Endothelial cell of umbilical vein (primary cell): ENCODE measurements around the gene PALB2. TPM values are rescaled to one million over a fixed set of nuclear protein-coding genes. Genes with fewer than 3 reads are reported as not detected.

Experiments
- BruUV-seq: library from RNA; stranded (reverse); fragments of 400-500 nt; replicated peaks from 2 replicates; lab custom pipeline; 2021; lab: Mats Ljungman, UMichigan
- CTCF ChIA-PET: fragments of 300-600, 350-600 bp; sonication (Branson Sonifier 250); formaldehyde crosslinking; loops from one replicate; lab custom pipeline; 2021; ENCODE audit warnings: antibody characterized with exemption, inconsistent platforms; lab: Charles Lee
- POLR2A ChIA-PET: fragments of 300-600, 350-600 bp; sonication (Branson Sonifier 250); formaldehyde crosslinking; loops from one replicate; lab custom pipeline; 2021; ENCODE audit warnings: antibody characterized with exemption, inconsistent platforms; lab: Charles Lee
- DNase-seq: peaks from one replicate; pipeline ENCODE4 v3.0.0-alpha.2; 2011; ENCODE audit warnings: low read depth, low spot score
- FAIRE-seq: peaks from 2 replicates; lab custom pipeline; 2011; peaks lifted over from hg19 to GRCh38; lab: Jason Lieb, UNC
- H2AFZ ChIP-seq: 2 replicates; pipeline ENCODE4 v1.6.0; 2012; ENCODE audit warnings: low read depth, low read length, control low read depth, inconsistent platforms
- H3K27ac ChIP-seq: 2 replicates; pipeline ENCODE4 v1.5.1; 2011; ENCODE audit warnings: low read depth, mild to moderate bottlenecking, control low read depth, low read length, moderate library complexity; ENCODE audit not compliant: insufficient read depth
- H3K27me3 ChIP-seq, 2 experiments: 2 replicates each; pipeline versions ENCODE4 v1.6.0 to v1.6.1; 2011; ENCODE audit warnings: low read length in 2 of 2, mixed read lengths in 1 of 2; ENCODE audit not compliant: control insufficient read depth in 2 of 2, insufficient read depth in 2 of 2
- H3K36me3 ChIP-seq, 2 experiments: 2 replicates in 1 of 2; 3 replicates in 1 of 2; pipeline ENCODE4 v1.5.1; 2011; ENCODE audit warnings: low read length in 2 of 2, mild to moderate bottlenecking in 1 of 2, moderate library complexity in 1 of 2; ENCODE audit not compliant: control insufficient read depth in 2 of 2, insufficient read depth in 2 of 2; ENCODE audit errors: extremely low read depth in 1 of 2
- H3K4me1 ChIP-seq: 3 replicates; pipeline ENCODE4 v1.5.1; 2011; ENCODE audit warnings: mild to moderate bottlenecking, low read length; ENCODE audit not compliant: control insufficient read depth, insufficient read depth; ENCODE audit errors: extremely low read depth
- H3K4me2 ChIP-seq: 2 replicates; pipeline ENCODE4 v1.6.1; 2011; ENCODE audit warnings: low read length, control low read depth, mixed read lengths; ENCODE audit not compliant: insufficient read depth
- H3K4me3 ChIP-seq, 3 experiments: fragments of 200-600 bp in 1 of 3; sonication (generic), shearing (Covaris generic) in 1 of 3; replicated peaks in 1 of 3; 2 replicates each; pipeline ENCODE4 v1.5.1; 2011 to 2016; ENCODE audit warnings: control low read depth in 3 of 3, low read length in 3 of 3, mild to moderate bottlenecking in 2 of 3, inconsistent platforms in 1 of 3, low read depth in 1 of 3, moderate library complexity in 1 of 3; ENCODE audit not compliant: insufficient read depth in 1 of 3
- H3K79me2 ChIP-seq: 2 replicates; pipeline ENCODE4 v1.6.0; 2012; ENCODE audit warnings: low read length, inconsistent platforms; ENCODE audit not compliant: control insufficient read depth, insufficient read depth
- H3K9ac ChIP-seq: replicated peaks from 2 replicates; pipeline ENCODE3; 2011; ENCODE audit warnings: low read length, control low read depth; ENCODE audit not compliant: insufficient read depth; ENCODE audit errors: extremely low read depth
- H3K9me1 ChIP-seq: replicated peaks from 3 replicates; pipeline ENCODE4 v1.6.0; 2011; ENCODE audit warnings: mild to moderate bottlenecking, low read length; ENCODE audit not compliant: control insufficient read depth, insufficient read depth; ENCODE audit errors: extremely low read depth
- H3K9me3 ChIP-seq: replicated peaks from 2 replicates; pipeline ENCODE4 v1.5.1; 2012; ENCODE audit warnings: low read length, inconsistent platforms; ENCODE audit not compliant: control insufficient read depth, insufficient read depth
- H4K20me1 ChIP-seq: replicated peaks from 2 replicates; pipeline ENCODE3; 2011; ENCODE audit warnings: mild to moderate bottlenecking, low read length; ENCODE audit not compliant: control insufficient read depth, insufficient read depth; ENCODE audit errors: extremely low read depth
- CTCF ChIP-seq, 2 donors: IDR thresholded peaks; 1 replicate in 1 of 2; 2 replicates in 1 of 2; pipeline ENCODE4 v1.5.1; 2011; ENCODE audit warnings: low read length in 2 of 2, mild to moderate bottlenecking in 2 of 2, moderate library complexity in 2 of 2, control low read depth in 1 of 2, inconsistent platforms in 1 of 2, low read depth in 1 of 2; ENCODE audit not compliant: insufficient read depth in 1 of 2; ENCODE audit errors: extremely low read depth in 1 of 2
- EZH2 ChIP-seq: IDR thresholded peaks from 2 replicates; pipeline ENCODE4 v1.6.1; 2012; ENCODE audit warnings: borderline replicate concordance, low read depth, mild to moderate bottlenecking, moderate library complexity, low read length, inconsistent platforms; ENCODE audit not compliant: severe bottlenecking
- FOS ChIP-seq: IDR thresholded peaks from 2 replicates; pipeline ENCODE4 v1.6.1; 2011; ENCODE audit warnings: mild to moderate bottlenecking, low read length, moderate library complexity, borderline replicate concordance; ENCODE audit not compliant: insufficient read depth
- GATA2 ChIP-seq: IDR thresholded peaks from 2 replicates; pipeline ENCODE4 v1.7.0; 2011; ENCODE audit warnings: low read depth, mild to moderate bottlenecking, moderate library complexity, mixed read lengths, low read length; ENCODE audit not compliant: insufficient read length, insufficient read depth
- JUN ChIP-seq: IDR thresholded peaks from 2 replicates; pipeline ENCODE4 v1.6.1; 2011; ENCODE audit warnings: borderline replicate concordance, low read depth; ENCODE audit not compliant: insufficient read length, insufficient read depth
- MAX ChIP-seq: IDR thresholded peaks from 2 replicates; pipeline ENCODE4 v1.6.1; 2011; ENCODE audit not compliant: insufficient read depth, insufficient read length
- MYC ChIP-seq: IDR thresholded peaks from one replicate; pipeline ENCODE4 v1.6.1; 2011; ENCODE audit warnings: mild to moderate bottlenecking, low read depth, low read length
- POLR2A ChIP-seq: IDR thresholded peaks from 2 replicates; pipeline ENCODE4 v1.6.1; 2012; ENCODE audit warnings: low read depth, mild to moderate bottlenecking, control low read depth, low read length
- POLR2AphosphoS5 ChIP-seq: IDR thresholded peaks from 2 replicates; pipeline ENCODE4 v1.6.1; 2012; ENCODE audit warnings: low read depth, mild to moderate bottlenecking, control low read depth, low read length, moderate library complexity; ENCODE audit not compliant: insufficient read depth
- dilution Hi-C: fragments of 300-500 bp; cut with MboI; formaldehyde crosslinking; loops from one replicate; pipeline ENCODE4 v1.15.0; 2019; ENCODE audit warnings: low sequenced_read_pairs; ENCODE audit not compliant: extremely low pct_ligation_motif_present
- intact Hi-C: fragments of 100-400 bp; cut with micrococcal nuclease; formaldehyde crosslinking; loops from one replicate; pipeline ENCODE4 v1.10.0; 2022
- polyA plus RNA-seq, 4 experiments: library from polyadenylated mRNA; depleted of rRNA in 3 of 4; stranded (reverse) in 3 of 4; unstranded in 1 of 4; fragments of >200 nt; gene quantifications; 2 replicates each; pipeline versions ENCODE4 v1.2.1 to v1.2.3, GENCODE V29; 2011 to 2012; ENCODE audit warnings: missing spikeins in 1 of 4
- total RNA-seq: library from RNA; stranded (reverse); gene quantifications from 2 replicates; pipeline ENCODE4 v1.2.3, GENCODE V29; 2021

The PALB2 gene
- total and polyA plus RNA-seq, 2 donors (not counting 3 experiments of a cell fraction or from before 2014, with no cell fraction given) = 5.1 to 15.6 TPM

- Histone ChIP-seq H3K9ac (no peak overlapping the region), H3K9me3 (no peaks in the 10 kb centered on the region), H3K4me2 (no peak overlapping the region), H3K9me1 (no peaks in the 10 kb centered on the region), H3K79me2 (no peaks in the 10 kb centered on the region), H4K20me1 (no peaks in the 10 kb centered on the region), H3K36me3 (peaks cover 24 to 59% of the 10 kb centered on the region in 2 experiments), H3K27ac (no peak overlapping the region), H3K4me3 (no peak overlapping the region), H2AFZ (no peak overlapping the region), H3K27me3 (no peaks in the 10 kb centered on the region), H3K4me1 (no peaks in the 10 kb centered on the region)
- POLR2A ChIA-PET = no interaction called here
- FAIRE-seq (no peak), DNase-seq (no peak)
- intact Hi-C loops = no loop called here
- BruUV-seq = no TSS peak
- dilution Hi-C loops = no loop called here
- TF ChIP-seq POLR2A (no peak), JUN (no peak), EZH2 (no peak), MAX (no peak), FOS (no peak), GATA2 (no peak), POLR2AphosphoS5 (no peak), MYC (no peak), CTCF (IDR thresholded peaks at IDR 0.05; ENCODE audit: extremely low read depth in 1 of 2, insufficient read depth in 1 of 2, low read depth in 1 of 2, low read length in 2 of 2) (no peak)
- CTCF ChIA-PET = no interaction called here
These were observed 73.5 kb downstream of the PALB2 start for GRCh38 chr16:23567602-23568001.
